ENCODE data around the gene PTTG1.

DNA sequence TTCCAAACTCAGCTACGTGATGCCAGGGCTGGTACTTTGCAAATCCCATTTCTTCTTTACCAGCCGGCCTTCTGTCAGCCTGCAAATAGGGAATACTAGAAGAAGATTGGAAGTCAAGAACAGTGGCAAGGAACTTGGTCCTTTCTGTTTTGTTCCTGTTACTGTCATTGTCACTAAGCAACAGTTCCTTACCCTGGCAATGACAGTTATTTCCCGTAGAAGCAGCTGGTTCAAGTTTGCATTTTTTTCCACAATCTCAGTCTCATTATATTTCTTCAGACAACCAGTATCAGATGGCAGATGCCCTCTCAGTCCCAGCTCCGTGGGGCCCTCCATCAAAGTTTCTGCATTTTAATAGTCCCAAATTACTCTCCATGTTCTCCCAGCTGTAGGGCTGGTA, 42.1 kb upstream of the PTTG1 start:
- TF ChIP-seq ZNF274 (IDR thresholded peaks at IDR 0.05; ENCODE audit: low read depth, low read length), result no peak
- TF ChIP-seq YY1 (IDR thresholded peaks at IDR 0.05; ENCODE audit: insufficient read depth, insufficient read length), result no peak
